K562 (cell line): ENCODE results near the gene EDDM3A. TPM values are rescaled to one million over a fixed set of nuclear protein-coding genes. Genes with fewer than 3 reads are reported as not detected.

Experiments
- ATAC-seq: fragments of 200-7000 bp; cut with Tn5 transposase; 3 replicates; pipeline ENCODE4 v1.9.1; 2020; ENCODE audit warnings: moderate library complexity
- BruUV-seq: library from RNA; stranded (reverse); fragments of 400-500 nt; replicated peaks from 2 replicates; lab custom pipeline; 2021; lab: Mats Ljungman, UMichigan
- CTCF ChIA-PET: fragments of 300-600 bp; formaldehyde crosslinking; extraction: SDS; loops from one replicate; lab custom pipeline; 2021; ENCODE audit warnings: low intra/inter-chr PET ratio; lab: Yijun Ruan, JAX
- POLR2A ChIA-PET: fragments of 300-600, 350-650 bp; sonication (Branson Sonifier 250); formaldehyde crosslinking; extraction: SDS; loops from one replicate; lab custom pipeline; 2021; ENCODE audit warnings: antibody characterized with exemption, inconsistent platforms; lab: Yijun Ruan, JAX
- DNase-seq, 4 experiments: peaks; one replicate each; pipeline versions ENCODE4 v3.0.0 to v3.0.0-alpha.2; 2011 to 2018; ENCODE audit warnings: low spot score in 3 of 4, mixed read lengths in 3 of 4; ENCODE audit errors: extremely low read depth in 1 of 4
- FAIRE-seq: peaks from 2 replicates; lab custom pipeline; 2011; peaks lifted over from hg19 to GRCh38; lab: Jason Lieb, UNC
- H2AFZ ChIP-seq: 2 replicates; pipeline ENCODE4 v1.6.0; 2011; ENCODE audit warnings: low read depth, low read length, control low read depth, inconsistent platforms
- H3K27ac ChIP-seq: fragments of 200-600 bp; 3 replicates; pipeline ENCODE4 v1.8.0; 2011; ENCODE audit warnings: low read depth, mild to moderate bottlenecking, control low read depth, inconsistent platforms, low read length, moderate library complexity, mixed read lengths; ENCODE audit errors: extremely low read depth
- H3K27me3 ChIP-seq, 2 experiments: fragments of 300-600 bp in 1 of 2; 2 replicates in 1 of 2; 3 replicates in 1 of 2; pipeline versions ENCODE4 v1.6.0 to v1.8.0; 2011; ENCODE audit warnings: inconsistent platforms in 2 of 2, low read length in 2 of 2, mild to moderate bottlenecking in 1 of 2, mixed read lengths in 1 of 2, moderate library complexity in 1 of 2; ENCODE audit not compliant: control insufficient read depth in 2 of 2, insufficient read depth in 2 of 2
- H3K36me3 ChIP-seq: fragments of 300-600 bp; 3 replicates; pipeline ENCODE4 v1.8.0; 2011; ENCODE audit warnings: mild to moderate bottlenecking, low read length, inconsistent platforms; ENCODE audit not compliant: control insufficient read depth, insufficient read depth
- H3K4me1 ChIP-seq, 2 experiments: fragments of 200-600 bp in 1 of 2; replicated peaks in 1 of 2; 2 replicates in 1 of 2; 3 replicates in 1 of 2; pipeline versions ENCODE4 v1.5.1 to v1.8.0; 2011; ENCODE audit warnings: inconsistent platforms in 2 of 2, low read length in 2 of 2, mild to moderate bottlenecking in 1 of 2, mixed read lengths in 1 of 2, moderate library complexity in 1 of 2; ENCODE audit not compliant: control insufficient read depth in 2 of 2, insufficient read depth in 2 of 2
- H3K4me2 ChIP-seq: 2 replicates; pipeline ENCODE4 v1.6.1; 2011; ENCODE audit warnings: low read length, control low read depth, inconsistent platforms, mixed read lengths; ENCODE audit not compliant: insufficient read depth
- H3K4me3 ChIP-seq: fragments of 200-600 bp; sonication (generic), shearing (Covaris generic); 2 replicates; pipeline ENCODE4 v1.5.1; 2016; ENCODE audit warnings: control low read depth, inconsistent platforms
- H3K79me2 ChIP-seq: fragments of 200-600 bp; 3 replicates; pipeline ENCODE4 v1.8.0; 2011; ENCODE audit warnings: low read length, inconsistent platforms; ENCODE audit not compliant: control insufficient read depth, insufficient read depth
- H3K9ac ChIP-seq, 2 experiments: 2 replicates each; pipeline versions ENCODE4 v1.6.0 to v1.6.1; 2011; ENCODE audit warnings: low read depth in 2 of 2, low read length in 2 of 2, control low read depth in 1 of 2, inconsistent platforms in 1 of 2, mild to moderate bottlenecking in 1 of 2, mixed read lengths in 1 of 2; ENCODE audit not compliant: insufficient read depth in 1 of 2
- H3K9me1 ChIP-seq: one replicate; pipeline ENCODE4 v1.6.0; 2011; ENCODE audit warnings: inconsistent platforms, mild to moderate bottlenecking, low read length, moderate library complexity; ENCODE audit not compliant: control insufficient read depth, insufficient read depth
- H3K9me3 ChIP-seq: replicated peaks from 2 replicates; pipeline ENCODE4 v1.5.1; 2011; ENCODE audit warnings: low read depth, low read length, inconsistent platforms; ENCODE audit not compliant: control insufficient read depth, insufficient read depth
- H4K20me1 ChIP-seq: replicated peaks from 2 replicates; pipeline ENCODE4 v1.6.1; 2011; ENCODE audit warnings: low read length, inconsistent platforms, mixed read lengths; ENCODE audit not compliant: control insufficient read depth, insufficient read depth
- CBX5 ChIP-seq: IDR thresholded peaks from 2 replicates; pipeline ENCODE4 v1.6.1; 2014; ENCODE audit warnings: low read depth, borderline replicate concordance
- CREB5 ChIP-seq: fragments of 250-450 bp; sonication (Bioruptor Pico); IDR thresholded peaks from 2 replicates; pipeline ENCODE4 v1.5.0; 2020; ENCODE audit warnings: mild to moderate bottlenecking
- HMGN3 ChIP-seq: IDR thresholded peaks from 2 replicates; pipeline ENCODE4 v1.6.1; 2011; ENCODE audit warnings: borderline replicate concordance, low read depth, mild to moderate bottlenecking, mixed read lengths, low read length; ENCODE audit not compliant: insufficient read length; ENCODE audit errors: extremely low read depth
- PCBP2 ChIP-seq: fragments of 200-400 bp; formaldehyde crosslinking; IDR thresholded peaks from 2 replicates; pipeline ENCODE4 v1.6.1; 2018; ENCODE audit warnings: low read length, low read depth, mild to moderate bottlenecking, moderate library complexity; ENCODE audit not compliant: poor library complexity, severe bottlenecking
- RNF219 ChIP-seq: fragments of 250-450 bp; sonication (Bioruptor Pico); IDR thresholded peaks from 2 replicates; pipeline ENCODE4 v1.5.0; 2022; ENCODE audit warnings: mild to moderate bottlenecking
- ZNF134 ChIP-seq: fragments of 250-450 bp; sonication (Bioruptor Pico); conservative IDR thresholded peaks from 2 replicates; pipeline ENCODE4 v1.4.0; 2020
- WGBS: fragments of 100-300 bp; shearing (Covaris generic); methylation state at CpG from one replicate; pipeline ENCODE4 v1.1.6; 2016; ENCODE audit warnings: low coverage, mixed read lengths; ENCODE audit not compliant: insufficient coverage; ENCODE audit errors: missing lambda C conversion rate; 5-methylcytosine and 5-hydroxymethylcytosine counted together
- in situ Hi-C: fragments of 300-500 bp; cut with MboI; formaldehyde crosslinking; loops from 4 replicates; pipeline ENCODE4 v1.15.0; 2018; ENCODE audit warnings: inconsistent platforms, mixed read lengths
- intact Hi-C: fragments of 100-400 bp; cut with micrococcal nuclease; formaldehyde crosslinking; loops from 2 replicates; pipeline ENCODE4 v1.14.2; 2022
- polyA plus RNA-seq, 8 experiments: library from polyadenylated mRNA; depleted of rRNA in 4 of 8; stranded (reverse) in 5 of 8; unstranded in 3 of 8; fragments of >200 nt; fragmentation: Nextera tagmentation in 2 of 8; fragmentation: Illumina TruSeq in 1 of 8; extraction: Ambion mirVana in 2 of 8; extraction: Trizol in 1 of 8; gene quantifications; 2 replicates each; pipeline versions ENCODE4 v1.2.1 to v1.2.3, GENCODE V29; 2011 to 2014; ENCODE audit warnings: inconsistent platforms in 1 of 8, missing spikeins in 1 of 8
- total RNA-seq, 7 experiments: library from RNA; depleted of rRNA in 6 of 7; stranded (reverse); fragments of >200 nt in 6 of 7; fragmentation: Illumina TruSeq in 2 of 7; extraction: Trizol in 2 of 7; gene quantifications; 2 replicates each; pipeline versions ENCODE4 v1.2.1 to v1.2.3, GENCODE V29; 2011 to 2021; ENCODE audit warnings: low replicate concordance in 1 of 7
- TF ChIP-seq, protein P1 (sequence below), 2 experiments: IDR thresholded peaks; 2 replicates each; pipeline ENCODE4 v1.6.1; 2011; ENCODE audit warnings: borderline replicate concordance in 1 of 2, control low read depth in 1 of 2, low read depth in 1 of 2, low read length in 1 of 2, mild to moderate bottlenecking in 1 of 2, mixed read lengths in 1 of 2, moderate library complexity in 1 of 2; ENCODE audit not compliant: insufficient read depth in 1 of 2, insufficient read length in 1 of 2, poor library complexity in 1 of 2, severe bottlenecking in 1 of 2; ENCODE audit errors: extremely low read depth in 1 of 2

Gene EDDM3A
- total and polyA plus RNA-seq, 9 of the 15 experiments (the other 6 are each of a cell fraction or from before 2014, with no cell fraction given): not detected

DNA sequence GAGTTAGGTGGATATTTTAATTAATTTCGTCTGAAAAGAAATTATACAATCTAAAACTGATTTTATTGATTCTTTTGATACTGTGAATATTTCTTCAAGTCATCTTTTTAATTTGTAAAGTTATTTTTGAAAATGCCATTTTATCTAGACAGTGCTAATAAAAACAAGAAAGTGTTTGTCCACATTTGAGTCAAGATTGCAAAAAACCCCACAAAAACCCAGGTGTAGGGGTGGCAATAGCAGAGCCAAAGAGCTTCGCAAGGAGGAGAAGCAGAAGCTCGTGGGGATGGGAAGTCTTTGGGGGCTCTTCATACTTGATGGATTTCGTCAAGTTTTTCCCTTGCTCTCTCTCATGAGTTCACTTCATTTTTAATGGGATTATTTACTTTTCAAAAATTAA, 41.3 kb downstream of the EDDM3A start:
- no peaks in the 10 kb centered on the region for H4K20me1 ChIP-seq
- H3K4me1 ChIP-seq: peaks cover 0 to 3% of the 10 kb centered on the region in 2 experiments; a peak in 3 of 5 replicates
- CTCF ChIA-PET: no interaction called here
- POLR2A ChIA-PET: no interaction called here
- no peak for FAIRE-seq
- in situ Hi-C loops (no loop called here), intact Hi-C loops (no loop called here)
- H3K79me2 ChIP-seq: no peaks in the 10 kb centered on the region
- no peaks in the 10 kb centered on the region for H3K36me3 ChIP-seq
- no peak overlapping the region for H3K27ac ChIP-seq
- no peaks in the 10 kb centered on the region for H3K9me1 ChIP-seq
- WGBS: 72% methylated on average over 4 of the region's 4 CpGs
- H2AFZ ChIP-seq: no peak overlapping the region
- no peak overlapping the region for H3K4me3 ChIP-seq
- no TSS peak for BruUV-seq
- no peak overlapping the region for H3K9ac ChIP-seq
- no peak for ATAC-seq
- no peak overlapping the region for H3K4me2 ChIP-seq
- no peaks in the 10 kb centered on the region for H3K27me3 ChIP-seq
- TF ChIP-seq CBX5: no peak
- DNase-seq: no peak
- H3K9me3 ChIP-seq: no peaks in the 10 kb centered on the region

DNA sequence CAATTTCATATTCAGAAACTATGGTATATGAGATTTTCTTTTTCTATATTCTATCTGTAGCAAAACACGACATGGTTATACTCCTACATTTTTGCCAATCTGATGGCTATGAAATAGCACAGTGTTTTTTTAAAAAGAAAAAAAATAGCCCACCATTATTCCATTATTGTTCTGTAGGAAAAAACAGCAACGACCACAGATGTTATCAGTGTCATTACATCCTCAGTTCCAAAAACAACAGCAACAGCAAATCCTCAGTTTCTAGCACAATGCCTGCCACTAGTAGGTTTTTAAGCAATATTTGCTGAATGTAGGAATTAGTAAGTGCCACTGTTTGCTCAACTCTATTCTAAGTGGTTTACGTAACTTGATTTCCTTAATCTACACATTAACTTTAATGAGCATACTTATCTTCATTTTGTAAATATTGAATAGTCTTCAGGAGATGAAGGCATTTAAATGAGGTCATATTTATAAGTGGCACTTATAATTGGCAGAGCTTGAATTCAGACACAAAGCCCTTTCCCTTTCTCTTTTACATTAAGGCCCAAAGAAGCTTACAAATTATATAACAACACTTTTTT, 43.6 kb downstream of the EDDM3A start:
- Histone ChIP-seq H3K4me1 (peaks cover 0 to 3% of the 10 kb centered on the region in 2 experiments; a peak in 3 of 5 replicates), H3K4me2 (no peak overlapping the region), H3K79me2 (no peaks in the 10 kb centered on the region), H3K9ac (no peak overlapping the region), H3K9me3 (no peaks in the 10 kb centered on the region), H3K36me3 (no peaks in the 10 kb centered on the region), H3K27ac (no peak overlapping the region), H4K20me1 (no peaks in the 10 kb centered on the region), H2AFZ (no peak overlapping the region), H3K4me3 (no peak overlapping the region), H3K27me3 (no peaks in the 10 kb centered on the region), H3K9me1 (no peaks in the 10 kb centered on the region)
- ATAC-seq (no peak), FAIRE-seq (no peak), DNase-seq (no peak)
- WGBS: 33% methylated on average over 3 of the region's 3 CpGs
- in situ Hi-C loops: no loop called here
- TF ChIP-seq HMGN3 (no peak), CREB5 (CRISPR knock-in tag) (no peak), ZNF134 (CRISPR knock-in tag) (no peak), RNF219 (no peak), PCBP2 (no peak)
- TF ChIP-seq, protein P1, sequence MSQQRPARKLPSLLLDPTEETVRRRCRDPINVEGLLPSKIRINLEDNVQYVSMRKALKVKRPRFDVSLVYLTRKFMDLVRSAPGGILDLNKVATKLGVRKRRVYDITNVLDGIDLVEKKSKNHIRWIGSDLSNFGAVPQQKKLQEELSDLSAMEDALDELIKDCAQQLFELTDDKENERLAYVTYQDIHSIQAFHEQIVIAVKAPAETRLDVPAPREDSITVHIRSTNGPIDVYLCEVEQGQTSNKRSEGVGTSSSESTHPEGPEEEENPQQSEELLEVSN (IDR thresholded peaks at IDR 0.05; ENCODE audit: borderline replicate concordance in 1 of 2, extremely low read depth in 1 of 2, insufficient read depth in 1 of 2, insufficient read length in 1 of 2, low read depth in 1 of 2, low read length in 1 of 2, poor library complexity in 1 of 2, severe bottlenecking in 1 of 2): no peak
- POLR2A ChIA-PET: no interaction called here
- intact Hi-C loops: no loop called here
- CTCF ChIA-PET: interaction anchor here (0.6 kb wide), 1 partner anchor 68 kb away, joined by 3 read pairs; no protein-coding TSS in a partner anchor
- BruUV-seq: no TSS peak
